Stimulated activated CD4-positive, alpha-beta T cell treated with anti-CD3 and anti-CD28 coated beads, Interleukin-2, amount 100 ng/mL, for 24 hours (primary cell): ENCODE results near the gene NAV1.
"Not testable (repeated sequence)": the region's sequence is repeated elsewhere in the genome, so short reads cannot be mapped to it uniquely, and the experiment has no call there.

Experiments used
- DNase-seq, 2 donors: peaks; one replicate each; pipeline ENCODE4 v3.0.0-alpha.2; 2020

Gene NAV1

DNA sequence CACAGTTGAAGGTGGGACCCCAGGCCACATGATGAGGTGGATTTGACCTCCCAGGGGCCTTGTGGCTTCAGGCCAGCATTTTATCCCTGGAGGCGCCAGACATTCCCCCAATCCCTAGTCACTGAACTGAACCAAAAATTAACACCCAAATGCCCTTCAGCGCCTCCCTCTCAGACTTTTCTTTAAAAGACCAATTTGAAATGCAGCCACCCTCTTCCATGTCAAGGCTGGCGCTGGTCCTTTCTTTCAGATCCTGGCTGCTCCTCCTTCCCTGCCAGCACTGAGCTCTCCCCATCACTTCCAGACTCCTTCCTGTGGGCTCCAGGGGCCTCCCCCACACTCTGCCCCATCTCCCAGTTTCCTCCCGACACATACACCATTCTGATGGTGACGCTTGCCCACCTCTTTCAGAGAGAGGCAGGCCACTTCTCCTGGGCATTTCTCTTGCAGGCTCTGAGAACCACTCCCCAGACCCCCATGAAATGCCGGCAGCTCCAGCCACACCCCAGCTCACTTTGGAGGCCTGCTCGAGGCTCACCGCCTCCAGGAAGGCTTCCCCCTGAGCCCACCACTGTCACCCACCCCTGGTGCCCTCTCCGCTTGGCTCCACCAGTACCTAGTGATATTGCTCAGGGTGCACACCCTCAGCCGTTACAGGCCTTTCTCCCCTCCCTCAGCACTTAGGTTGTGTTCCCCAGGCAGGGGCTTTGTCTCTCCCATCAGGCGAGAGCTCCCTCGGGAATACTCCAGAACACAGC, 27.0 kb downstream of the NAV1 start:
- no peak for DNase-seq

DNA sequence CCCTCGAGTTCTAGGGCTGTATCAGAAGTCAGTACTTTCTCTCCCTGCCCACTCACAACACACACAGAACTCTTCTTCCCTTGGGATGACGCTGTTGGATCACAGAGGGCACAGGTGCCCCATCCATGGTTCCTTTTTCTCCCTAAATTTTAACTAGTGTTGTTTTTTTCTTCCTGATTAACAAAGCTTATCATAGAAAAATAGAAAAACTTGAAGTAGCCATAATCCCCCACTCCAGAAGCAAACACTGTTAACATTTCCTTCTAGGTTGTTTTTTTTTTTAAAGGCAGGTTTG, 27.5 kb downstream of the NAV1 start:
- DNase-seq: no peak

DNA sequence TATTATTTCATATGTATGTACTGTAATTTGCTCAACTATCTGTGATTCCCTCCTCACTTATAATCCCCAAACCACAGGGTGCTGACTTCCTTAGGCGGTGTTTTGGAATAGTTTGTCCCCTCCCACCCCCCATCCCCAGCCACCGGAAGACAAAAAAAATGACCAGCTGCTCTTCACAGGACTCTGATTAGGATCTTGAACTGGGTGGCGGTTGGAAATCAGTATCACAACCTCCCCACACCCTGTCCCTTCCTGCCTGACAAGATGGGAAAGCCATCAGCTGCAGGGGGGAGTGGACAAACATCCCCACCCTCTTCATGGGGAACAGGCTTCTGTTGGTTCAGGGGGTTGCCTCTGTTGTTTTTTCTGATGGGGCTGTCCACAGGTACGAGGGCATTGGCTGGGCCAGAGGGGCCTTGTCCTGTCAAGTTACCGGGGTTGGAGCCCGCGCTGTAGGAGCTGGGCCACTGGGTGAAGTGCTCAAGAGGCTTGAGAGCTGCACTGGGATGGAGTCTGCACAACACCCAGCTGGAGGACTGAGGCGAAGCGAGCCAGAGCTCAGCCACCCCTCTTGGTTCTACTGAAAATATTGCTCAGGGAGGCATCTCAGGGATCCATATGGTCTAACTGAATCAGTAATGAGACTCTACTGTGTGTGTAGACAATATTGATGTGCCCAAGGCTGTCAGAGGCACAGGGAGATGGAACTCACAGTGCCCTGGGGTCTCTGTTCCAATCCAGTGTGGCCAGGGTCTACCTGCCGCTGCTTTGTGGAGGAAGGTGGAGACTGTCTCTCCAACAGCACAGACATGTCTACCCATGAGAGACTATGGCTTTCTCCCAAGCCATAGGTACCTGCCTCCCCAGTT, 28.2 kb downstream of the NAV1 start:
- no peak for DNase-seq

DNA sequence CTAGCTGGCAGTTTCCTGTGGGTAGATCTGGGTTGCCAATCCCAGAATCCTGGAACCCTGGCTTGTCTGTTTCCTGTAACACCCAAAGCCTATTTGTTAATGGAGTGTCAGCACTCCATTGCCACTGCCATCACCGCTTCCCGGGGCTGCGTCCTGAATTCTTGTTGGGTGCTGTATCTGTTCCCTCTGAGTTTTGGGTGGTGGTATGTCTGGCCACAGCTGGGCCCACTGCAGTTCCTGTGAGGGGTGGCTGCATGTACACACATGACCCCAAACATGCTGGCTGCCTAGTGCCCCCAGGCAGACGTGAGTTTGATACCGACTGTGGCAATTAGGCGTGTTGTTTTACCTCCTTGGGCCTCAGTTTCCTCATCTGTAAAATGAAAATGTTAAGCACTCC, 29.3 kb downstream of the NAV1 start:
- DNase-seq: no peak

DNA sequence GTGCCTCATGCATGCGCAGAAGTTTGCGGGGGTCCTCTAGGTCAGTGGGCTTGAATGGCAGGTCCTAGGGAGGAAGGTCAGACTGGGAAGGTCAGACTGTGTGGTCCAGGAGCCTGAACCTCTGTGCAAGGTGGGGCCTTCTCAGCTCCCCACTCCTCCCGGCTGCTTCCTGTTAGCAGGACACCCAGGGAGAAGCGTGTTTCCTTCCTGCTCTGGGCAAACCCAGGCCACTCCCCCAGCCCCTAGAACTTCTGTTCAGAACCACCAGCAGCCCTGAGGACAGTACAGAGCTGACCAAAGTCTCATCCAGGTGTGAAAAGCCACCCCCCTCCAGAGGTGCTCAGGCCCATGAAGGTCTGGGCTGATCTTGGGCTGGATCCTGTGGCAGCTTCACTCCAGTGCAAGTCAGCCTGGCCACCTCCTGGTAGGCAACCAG, 29.9 kb downstream of the NAV1 start:
- no peak for DNase-seq

DNA sequence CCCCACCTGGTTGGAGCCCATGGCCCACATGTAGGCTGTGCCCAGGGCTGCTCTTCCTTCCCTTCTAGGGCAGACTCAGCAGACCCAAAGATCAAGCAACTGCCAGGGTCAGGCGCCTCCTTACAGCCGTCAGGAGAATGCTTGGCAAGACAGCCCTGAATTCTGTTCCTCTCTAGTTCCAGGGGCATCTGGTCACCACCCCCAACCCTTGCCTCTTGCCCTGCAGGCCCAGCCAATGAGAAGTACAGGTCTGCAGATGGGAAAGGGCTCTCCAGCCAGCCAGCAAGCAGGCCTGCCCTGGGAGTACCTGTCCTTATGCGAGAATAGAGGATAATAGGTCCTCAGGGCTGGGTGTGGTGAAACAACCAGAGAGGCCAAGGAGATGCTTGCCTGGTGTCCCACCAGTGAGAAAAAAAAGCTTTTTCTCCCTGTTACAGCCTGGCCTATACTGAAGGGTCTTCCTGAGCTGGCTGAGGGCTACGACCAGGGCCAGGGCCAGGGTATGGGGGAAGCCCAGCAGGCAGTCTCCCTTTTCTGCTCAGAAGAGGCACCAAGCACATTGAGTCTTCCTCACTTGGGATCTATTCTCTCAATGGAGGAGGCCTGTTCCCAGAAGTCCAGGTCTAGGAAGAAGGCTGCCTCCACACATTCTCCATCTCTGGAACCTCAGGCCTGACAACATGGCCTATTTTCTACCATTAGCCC, 31.4 kb downstream of the NAV1 start:
- no peak for DNase-seq

DNA sequence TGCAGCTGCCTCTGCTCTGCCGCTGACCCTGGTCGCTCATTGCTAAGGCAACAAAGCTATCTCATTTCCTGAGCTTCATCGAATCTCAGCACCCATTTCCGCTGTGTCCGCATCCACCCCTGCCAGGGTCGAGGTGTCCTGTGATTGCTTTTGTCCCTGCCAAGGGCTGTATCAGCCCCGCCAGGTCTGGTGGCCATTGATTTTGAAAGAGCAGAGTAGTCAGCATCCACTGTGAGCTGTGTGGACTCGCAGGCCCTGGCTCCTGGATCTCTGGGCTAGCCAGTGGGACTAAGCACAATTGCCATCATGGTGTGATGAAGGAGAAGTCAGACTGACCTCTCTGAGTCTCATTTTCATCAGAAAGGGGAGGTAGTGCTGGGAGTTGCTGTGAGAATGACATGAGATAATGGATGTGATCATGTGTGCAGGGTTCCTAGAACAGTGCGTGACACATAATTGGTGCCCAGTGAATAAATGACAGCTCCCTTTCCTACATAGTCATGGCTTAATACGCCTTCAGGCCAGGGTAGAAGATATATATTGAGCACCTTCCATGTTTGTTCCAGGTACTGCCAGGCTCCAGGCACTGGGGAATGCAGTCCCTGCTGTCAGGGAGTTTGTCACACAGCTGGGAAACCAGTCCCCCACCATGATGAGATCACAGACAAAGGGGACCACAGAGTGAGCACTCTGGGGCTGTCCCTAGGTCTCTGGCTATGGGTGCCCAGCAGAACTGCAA, 32.1 kb downstream of the NAV1 start:
- DNase-seq: no peak

DNA sequence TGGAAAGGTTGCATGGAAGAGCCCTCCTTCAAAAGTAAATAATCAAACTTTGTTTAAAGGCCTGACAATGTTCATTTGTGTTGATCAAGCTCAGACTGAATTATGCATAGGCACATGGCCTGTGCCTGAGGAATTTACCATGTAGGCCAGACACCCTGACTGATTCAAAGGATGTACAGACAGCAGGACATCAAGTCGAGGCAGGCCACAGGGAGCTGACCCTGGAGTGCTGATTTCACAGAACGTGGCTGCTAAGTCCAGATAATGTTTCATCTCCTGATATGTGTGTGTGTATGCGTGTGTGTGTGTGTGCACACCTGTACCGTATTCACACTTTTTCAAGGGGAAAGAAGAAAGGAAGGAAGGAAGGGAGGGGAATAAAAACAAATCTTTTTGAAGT, 34.1 kb downstream of the NAV1 start:
- DNase-seq: no peak

DNA sequence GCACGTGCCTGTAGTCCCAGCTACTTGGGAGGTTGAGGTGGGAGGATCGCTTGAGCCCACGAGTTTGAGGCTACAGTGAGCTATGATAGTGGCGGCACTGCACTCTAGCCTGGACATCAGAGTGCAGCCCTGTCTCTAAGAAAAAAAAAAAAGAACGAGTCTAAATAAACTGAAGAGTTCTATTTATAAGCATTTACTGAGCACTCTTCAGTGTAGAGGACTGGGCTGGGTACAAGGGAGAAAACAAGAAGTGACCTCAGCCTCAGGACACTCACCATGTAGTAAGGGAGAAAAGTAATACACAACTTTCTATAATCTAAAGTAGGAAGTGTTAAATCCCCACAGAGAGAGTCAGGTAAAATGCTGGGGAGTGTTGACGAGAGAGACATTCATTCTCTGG, 35.0 kb downstream of the NAV1 start:
- DNase-seq: no peak

DNA sequence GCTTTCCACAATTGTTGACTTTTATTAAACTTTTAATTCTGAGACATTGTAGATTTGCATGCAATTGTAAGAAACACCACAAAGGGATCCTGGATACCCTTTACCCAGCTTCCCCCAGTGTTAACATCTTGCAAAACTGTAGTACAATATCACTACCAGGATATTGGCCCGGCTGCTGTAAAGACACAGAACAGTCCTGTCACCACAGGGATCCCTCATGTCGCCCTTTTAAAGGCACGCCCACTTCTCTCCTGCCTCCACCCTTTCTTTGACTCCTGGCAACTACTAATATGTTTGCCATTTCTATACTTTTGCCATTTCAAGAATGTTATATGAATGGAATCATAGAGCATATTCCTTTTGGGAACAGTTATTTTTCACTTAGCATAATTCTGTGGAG, 37.0 kb downstream of the NAV1 start:
- DNase-seq: no peak

DNA sequence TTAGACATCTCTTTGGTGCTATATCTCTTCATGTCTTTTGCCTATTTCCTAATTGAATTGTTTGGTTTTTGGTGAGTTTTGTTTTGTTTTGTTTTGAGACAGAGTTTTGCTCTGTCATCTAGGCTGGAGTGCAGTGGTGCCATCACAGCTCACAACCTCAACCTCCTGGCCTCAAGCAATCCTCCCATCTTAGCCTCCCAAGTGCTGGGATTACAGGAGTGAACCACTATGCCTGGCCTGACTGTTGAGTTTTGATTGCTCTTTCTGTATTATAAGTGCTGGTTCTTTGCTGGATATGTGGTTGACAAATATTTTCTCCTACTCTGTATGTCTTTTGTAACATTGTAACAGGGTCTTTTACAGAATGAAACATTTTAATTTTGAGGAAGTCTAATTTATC, 38.0 kb downstream of the NAV1 start:
- DNase-seq: no peak

DNA sequence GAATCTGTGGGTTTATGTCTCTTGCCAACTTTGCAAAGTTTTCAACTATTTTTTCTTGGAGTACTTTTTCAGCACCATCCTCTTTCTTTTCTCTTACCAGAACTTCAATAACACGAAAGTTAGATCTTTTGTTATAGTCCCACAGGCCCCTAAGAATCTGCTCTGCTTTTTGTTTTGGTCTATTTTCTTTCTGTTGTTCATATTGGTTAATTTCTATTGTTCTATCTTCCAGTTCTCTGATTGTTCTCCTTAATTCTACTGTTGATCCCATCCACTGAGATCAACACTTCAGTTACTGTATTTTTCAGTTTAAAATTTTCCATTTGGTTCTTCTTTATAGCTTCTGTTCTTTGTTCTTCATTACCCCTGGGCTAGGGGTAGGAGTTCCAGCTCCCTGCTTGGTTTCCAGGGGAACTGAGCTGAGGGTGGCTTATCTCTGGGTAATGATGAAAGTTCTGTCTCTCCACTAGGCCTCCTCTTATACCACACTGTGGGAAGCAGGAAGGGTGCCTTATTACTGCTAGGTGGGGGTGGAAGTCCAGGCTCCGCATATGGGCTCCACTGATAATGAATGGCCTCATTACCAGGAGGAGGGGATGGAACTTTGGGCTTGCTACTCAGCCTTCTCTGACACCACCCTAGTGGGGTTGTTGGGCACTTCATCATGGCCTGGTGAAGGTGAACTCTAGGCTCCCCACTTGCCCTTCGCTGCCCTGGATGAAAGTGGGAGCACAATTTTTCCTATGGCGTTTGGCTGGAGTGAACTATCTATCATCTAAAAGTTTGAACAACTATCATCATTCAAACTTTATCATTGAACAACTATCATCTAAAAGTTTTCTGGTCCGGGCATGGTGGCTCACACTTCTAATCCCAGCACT, 39.3 kb downstream of the NAV1 start:
- DNase-seq: no peak

DNA sequence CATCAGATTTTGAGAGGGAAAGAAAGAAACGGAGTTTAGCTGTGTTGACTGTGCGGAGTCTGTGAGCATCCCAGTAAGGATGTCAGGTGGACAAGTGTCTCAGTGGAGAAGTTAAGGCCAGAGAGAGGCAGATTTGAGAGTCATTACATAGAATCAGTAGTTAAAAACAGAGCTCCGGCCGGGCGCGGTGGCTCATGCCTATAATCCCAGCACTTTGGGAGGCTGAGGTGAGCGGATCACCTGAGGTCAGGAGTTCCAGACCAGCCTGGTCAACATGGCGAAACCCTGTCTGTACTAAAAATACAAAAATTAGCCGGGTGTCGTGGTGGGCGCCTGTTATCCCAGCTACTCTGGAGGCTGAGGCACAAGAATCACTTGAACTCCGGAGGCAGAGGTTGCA, 42.4 kb downstream of the NAV1 start:
- DNase-seq: not testable (repeated sequence)

DNA sequence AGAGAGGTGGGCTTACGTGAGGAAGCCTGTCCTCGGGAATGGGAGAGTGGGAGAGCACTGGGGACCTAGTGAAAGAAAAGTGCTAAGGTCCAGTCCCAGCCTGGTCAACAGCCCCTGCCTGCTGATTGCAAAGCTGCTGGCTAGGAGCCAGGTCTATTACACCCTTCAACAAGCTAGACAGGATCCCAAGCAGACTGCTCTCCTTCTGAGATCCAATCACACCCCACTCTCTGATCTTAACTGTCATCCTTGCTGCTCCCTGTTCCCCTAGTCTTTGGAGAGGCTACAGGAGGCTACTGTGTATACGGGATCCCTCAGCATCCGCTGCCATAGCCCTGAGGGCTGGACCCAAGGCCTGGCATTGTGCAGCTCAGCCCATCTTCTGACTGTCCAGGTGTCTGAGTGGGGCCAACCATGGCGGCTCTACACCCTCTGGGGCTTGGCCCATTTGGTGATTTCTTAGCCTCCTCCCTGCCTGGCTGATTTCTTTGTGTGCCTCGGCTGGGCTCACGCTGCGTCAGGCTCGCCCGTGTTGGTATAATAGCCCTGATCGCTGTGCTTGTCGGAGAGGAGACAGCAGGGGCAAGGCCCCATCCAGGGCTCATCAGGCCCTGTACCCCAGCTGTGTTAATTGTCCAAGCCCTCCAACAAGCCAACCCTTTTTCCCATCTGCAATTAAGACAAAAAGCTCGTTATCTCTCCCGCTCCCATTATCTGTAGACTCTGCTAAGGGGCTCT, 43.9 kb downstream of the NAV1 start:
- DNase-seq: no peak

DNA sequence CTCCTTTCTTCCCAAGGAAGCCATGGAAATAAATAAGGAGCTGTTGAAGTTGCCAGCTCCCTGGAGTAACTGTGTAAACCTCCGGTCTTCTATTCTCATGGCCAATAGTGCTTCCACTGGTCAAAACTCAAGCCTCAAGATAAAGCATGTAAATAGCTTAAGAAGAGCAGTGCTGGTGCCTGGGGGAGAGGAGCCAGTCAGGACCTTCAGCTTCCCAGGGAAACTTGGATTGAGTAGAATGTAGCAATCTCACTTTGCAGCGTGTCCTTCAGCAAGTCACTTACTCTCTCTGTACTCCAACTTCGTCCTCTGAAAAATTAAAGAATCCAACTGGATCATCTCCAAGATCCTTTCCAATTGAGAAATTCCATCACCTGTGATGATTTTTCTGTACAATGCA, 44.7 kb downstream of the NAV1 start:
- DNase-seq: no peak

DNA sequence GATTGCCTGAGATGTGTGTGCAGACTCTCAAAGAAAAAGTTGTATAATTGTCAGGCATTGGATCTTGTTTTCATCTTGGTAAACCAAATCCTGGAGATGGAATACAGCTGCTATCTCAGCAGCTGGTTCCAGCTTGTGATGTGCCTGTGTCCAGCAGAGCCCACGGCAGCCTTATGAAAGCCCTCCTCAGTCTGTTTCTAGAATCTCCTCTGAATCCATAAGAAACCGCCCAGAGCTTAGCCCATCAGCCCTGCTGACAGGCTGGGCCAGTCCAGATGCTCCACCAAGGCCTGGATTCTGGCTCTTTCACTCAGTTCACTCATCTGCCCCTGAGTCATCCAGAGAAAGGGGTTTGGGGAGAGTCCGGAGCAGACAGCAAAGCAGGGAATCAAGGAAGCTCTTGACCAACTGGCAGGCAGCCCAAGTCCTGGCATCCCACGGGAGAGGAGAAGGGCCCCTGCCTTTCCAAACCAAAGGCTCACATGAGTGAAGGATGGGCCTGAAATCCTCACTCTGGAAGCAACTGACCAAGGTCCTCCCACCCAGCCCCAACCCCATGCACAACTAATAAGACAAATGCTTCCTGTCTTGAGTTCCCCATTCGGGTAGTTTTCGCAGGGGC, 45.7 kb downstream of the NAV1 start:
- DNase-seq: no peak

DNA sequence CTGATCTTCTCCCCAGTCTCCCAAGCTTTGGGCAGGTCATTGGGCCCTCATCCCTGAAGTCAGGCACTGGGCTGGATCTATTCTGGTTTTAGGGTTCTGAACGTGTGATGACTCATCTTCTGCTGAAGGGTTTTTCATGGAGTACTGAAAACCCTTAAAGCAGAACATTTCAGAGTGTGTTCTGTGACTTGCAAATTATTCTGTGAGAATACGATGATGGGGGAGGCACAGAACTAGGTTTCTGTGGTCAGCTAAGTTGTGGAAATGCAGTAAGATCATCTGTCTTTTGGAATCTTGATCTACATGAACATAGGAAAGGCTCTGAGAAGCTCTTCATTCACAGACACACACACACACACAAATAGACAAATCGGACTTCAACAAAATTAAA, 46.2 kb downstream of the NAV1 start:
- DNase-seq: no peak

DNA sequence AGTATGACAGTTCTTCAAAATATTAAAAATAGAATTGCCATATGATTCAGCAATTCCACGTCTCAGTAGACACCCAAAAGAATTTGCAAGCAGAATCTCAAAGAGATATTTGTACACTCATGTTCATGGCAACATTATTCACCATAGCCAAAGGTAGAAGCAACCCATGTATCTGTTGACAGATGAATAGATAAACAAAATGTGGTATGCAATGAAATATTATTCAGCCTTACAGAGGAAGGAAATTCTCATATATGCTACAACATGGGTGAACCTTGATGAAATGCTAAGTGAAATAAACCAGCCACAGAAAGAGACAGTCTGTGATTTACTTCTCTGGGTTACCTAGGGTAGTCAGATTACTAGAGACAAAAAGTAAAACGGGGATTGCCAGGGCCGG, 47.0 kb downstream of the NAV1 start:
- DNase-seq: no peak

DNA sequence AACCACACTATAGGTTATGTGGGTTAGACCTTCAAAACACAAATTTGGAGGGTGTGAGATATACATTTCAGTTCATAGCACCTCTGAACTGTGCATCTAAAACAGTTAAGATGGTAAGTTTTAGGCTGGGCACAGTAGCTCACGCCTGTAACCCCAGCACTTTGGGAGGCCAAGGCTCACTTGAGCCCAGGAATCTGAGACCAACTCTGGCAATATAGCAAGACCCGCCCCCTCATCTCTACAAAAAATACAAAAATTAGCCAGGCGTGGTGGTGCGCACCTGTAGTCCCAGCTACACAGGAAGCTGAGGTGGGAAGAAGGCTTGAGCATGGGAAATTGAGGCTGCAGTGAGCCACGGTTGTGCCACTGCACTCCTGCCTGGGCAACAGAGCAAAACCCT, 47.9 kb downstream of the NAV1 start:
- no peak for DNase-seq

DNA sequence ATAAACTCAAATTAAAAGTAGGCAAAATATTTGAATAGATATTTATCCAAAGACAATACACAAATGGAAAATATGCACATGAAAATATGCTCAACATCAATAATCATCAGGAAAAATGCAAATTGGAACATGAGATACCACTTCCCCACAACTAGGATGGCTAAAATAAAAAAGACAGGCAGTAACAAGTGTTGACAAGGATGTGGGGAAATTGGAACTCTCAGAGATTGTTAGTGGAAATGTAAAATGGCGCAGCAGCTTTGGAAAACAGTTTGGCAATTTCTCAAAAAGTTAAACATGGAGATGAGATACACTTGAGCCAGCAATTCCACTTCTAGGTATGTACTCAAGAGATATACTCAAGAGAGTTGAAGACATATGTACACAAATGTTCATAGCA, 48.8 kb downstream of the NAV1 start:
- no peak for DNase-seq
